Activated naive CD8-positive, alpha-beta T cell treated with anti-CD3 and anti-CD28 coated beads, Interleukin-2, amount 50 U/mL, for 16 hours (primary cell): ENCODE measurements around the gene RWDD4.
"Not testable (repeated sequence)": the region's sequence is repeated elsewhere in the genome, so short reads cannot be mapped to it uniquely, and the experiment has no call there.

ENCODE experiments used
- DNase-seq: peaks from one replicate; pipeline ENCODE4 v3.0.0-alpha.2; 2020; ENCODE audit warnings: low read depth, low spot score

RWDD4 gene

GRCh38 chr4:183635741-183636140 is 23.2 kb downstream of the RWDD4 start:
- no peak for DNase-seq

- no peak for DNase-seq
Measured at GRCh38 chr4:183635321-183635720, 23.7 kb downstream of the RWDD4 start.

DNA sequence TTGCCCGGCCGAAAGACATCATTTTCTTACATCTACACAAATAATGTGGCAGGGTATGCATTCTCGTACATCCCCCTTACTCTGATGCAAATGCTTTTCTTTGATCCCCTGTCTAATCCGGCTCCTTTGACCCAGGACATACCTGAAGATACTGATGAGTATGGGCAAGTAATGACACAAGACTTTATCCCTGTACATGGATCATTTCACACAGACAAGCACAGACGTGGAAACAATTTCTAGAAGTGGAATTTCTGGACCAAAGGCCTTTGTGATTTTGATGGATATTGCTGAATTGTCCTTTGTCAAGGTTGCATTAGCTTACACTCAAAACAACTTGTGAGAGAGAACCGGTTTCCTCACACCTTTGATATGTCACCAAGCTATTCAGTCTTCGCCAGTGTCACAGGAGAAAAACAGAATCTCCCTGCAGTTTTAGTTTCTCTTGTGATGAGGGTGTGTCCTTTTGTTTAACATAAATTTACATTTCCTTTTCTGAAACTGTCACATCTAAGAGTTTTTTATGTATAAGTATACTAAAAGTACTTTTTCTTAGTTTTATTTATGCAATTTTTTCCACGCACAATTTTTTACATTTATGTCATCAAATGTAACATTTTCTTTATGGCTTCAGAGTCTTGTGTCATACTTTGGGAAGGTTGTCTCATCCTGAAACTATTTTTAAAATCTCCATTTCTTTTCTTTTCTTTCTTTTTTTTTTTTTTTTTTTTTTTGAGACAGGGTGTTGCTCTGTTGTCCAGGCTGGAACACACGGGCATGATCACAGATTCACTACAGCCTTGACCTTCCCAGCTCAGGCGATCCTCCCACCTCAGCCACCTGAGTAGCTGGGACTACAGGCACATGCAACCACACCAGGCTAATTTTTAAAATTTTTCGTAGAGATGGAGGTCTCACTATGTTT is 25.2 kb downstream of the RWDD4 start:
- no peak for DNase-seq

GRCh38 chr4:183632689-183633088 is 26.3 kb downstream of the RWDD4 start:
- no peak for DNase-seq

- DNase-seq = no peak
Measured at GRCh38 chr4:183631577-183632198, 27.3 kb downstream of the RWDD4 start.

DNA sequence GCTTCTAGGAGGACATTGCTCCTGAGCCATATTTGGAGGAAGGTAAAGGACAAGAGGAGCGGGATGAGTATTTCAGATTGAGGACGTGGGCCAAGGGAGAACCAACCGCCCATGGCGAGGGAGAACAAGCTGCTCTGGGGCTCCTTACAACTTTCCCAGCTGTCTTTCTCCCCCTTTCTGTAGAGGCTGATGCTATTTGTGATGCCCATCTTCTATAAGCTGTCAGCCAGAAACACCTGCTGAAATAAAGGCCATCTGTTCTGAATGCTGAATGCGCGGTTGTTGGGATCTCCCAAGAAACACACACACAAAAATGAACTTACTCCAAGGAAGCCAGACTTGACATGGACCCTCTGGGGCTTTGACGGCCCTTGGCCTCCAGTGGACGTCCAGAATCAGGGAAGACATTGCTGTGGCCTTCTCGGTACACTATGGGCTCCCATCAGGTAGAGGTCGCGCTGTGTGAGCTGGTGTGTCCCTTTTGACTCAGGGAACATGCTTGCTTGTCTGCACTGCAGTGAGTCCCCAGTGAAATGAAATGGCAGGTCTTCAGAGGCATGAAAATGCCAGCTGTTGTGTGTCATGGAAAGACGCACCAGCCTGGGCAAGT is 30.9 kb downstream of the RWDD4 start:
- DNase-seq = no peak

GRCh38 chr4:183627286-183627685 is 31.7 kb downstream of the RWDD4 start:
- DNase-seq = not testable (repeated sequence)

DNA sequence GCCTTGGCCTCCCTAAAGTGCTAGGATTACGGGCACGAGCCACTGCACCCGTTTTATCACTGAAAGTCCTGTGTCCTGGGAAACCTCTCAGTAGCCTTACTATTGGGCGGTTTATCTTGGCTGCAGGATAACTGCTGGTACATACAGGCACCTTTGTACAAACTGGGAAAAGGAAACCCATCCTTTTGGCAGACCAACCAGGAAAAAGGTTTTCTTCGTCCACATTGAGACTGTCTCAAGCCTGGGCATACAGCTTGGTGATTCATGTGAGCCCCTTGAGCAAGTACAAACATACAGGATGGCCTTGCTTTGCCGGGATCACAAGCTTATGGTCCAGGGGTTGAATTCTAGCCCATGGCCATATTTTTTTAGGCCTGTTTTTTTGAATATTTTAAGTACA is 32.8 kb downstream of the RWDD4 start:
- no peak for DNase-seq

GRCh38 chr4:183624548-183624947 is 34.4 kb downstream of the RWDD4 start:
- no peak for DNase-seq

- no peak for DNase-seq
Measured at GRCh38 chr4:183621875-183622274, 37.1 kb downstream of the RWDD4 start.

DNA sequence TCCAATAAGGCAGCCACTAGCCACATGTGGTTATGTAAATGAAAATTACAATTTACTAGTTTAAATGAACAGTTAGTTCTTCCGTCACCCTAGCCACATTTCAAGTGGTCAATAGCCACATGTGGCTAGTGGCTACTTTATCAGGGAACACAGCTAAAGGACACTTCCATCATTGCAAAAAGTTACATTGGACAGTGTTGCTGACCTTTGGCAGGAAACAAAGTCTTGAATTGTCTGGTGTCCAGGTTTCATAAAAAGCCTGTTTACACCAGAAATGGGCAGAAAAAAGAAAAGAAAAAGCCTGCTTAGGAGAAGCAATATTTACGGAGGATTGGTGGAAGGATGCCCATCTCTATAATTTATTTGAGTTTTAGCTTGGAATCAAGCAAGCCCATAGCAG is 38.6 kb downstream of the RWDD4 start:
- DNase-seq = no peak

DNA sequence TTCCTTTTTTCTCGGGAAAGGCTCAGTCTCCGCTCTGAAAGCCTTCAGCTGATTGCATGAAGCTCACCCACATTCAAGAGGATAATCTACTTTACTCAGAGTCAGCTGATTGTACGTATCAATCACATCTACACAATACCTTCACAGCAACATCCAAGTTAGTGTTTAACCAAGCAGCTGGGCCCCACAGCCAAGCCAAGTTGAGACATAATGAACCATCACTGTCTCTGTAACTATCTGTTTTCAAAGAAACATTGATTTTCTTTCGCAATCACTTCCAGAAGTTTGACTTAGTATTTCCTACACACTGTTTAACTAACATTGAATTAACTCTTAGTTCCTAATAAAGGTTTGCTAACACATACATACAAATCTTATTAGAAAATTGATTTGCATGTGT is 40.3 kb downstream of the RWDD4 start:
- no peak for DNase-seq

- DNase-seq = no peak
Measured at GRCh38 chr4:183617075-183617474, 41.9 kb downstream of the RWDD4 start.

- no peak for DNase-seq
Measured at GRCh38 chr4:183612329-183613250, 46.4 kb downstream of the RWDD4 start.

- DNase-seq = no peak
Measured at GRCh38 chr4:183611210-183611830, 47.7 kb downstream of the RWDD4 start.

DNA sequence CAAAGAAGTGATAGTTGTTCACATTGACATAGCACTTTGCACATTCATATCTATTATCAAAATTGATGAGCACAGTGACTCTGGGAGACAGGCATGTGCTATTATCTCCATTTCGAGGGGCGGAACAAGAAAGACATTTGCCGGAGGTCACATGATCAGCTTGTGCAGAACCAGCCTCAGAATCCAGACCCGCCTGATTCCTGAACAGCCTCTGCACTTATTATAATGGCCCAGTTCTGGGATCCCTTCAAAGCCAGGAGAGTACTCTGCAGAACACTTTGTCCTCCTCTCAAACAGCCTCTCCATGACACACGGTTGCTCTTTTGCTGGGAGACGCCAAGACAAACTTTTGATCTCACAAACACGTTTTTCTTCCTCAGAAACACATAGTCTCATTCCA is 48.4 kb downstream of the RWDD4 start:
- no peak for DNase-seq

GRCh38 chr4:183610033-183610432 is 49.0 kb downstream of the RWDD4 start:
- DNase-seq = no peak

DNA sequence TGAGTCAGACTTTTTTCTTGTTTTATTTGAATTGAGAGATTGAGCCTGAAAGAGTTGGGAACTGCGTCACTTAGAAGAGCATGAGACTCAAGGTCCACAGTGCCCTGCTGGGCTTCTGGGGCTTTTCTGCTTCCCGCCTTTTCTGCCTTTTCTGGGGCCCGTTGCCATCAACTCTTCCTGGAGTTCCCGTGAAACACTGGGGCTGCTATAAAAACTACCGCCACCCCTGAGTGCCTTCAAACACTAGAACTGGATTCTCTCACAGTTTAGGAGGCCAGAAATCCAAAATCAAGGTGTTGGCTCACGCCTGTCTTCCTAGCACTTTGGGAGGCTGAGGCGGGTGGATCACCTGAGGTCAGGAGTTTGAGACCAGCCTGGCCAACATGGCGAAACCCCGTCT is 49.8 kb downstream of the RWDD4 start:
- no peak for DNase-seq

- no peak for DNase-seq
Measured at GRCh38 chr4:183607894-183608293, 51.1 kb downstream of the RWDD4 start.

- DNase-seq = no peak
Measured at GRCh38 chr4:183602557-183603027, 56.4 kb downstream of the RWDD4 start.

DNA sequence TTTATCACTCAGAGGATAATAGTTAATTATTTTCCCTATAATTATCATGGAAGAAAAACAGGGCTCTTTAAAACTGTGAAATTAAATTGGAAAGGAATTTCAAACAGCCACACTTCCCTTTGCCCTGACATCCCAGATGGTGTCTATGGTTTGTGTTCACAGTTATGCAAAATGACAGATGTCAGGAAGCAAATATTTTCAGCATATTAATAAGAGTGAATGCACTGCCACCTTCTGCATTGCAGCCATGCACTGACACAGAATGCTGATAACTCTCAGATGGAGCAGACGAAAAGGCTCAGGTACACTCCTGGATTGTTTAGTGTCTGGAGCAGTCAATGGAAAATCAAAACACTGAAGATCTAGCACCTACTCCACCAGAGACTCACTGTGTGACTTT is 57.6 kb downstream of the RWDD4 start:
- no peak for DNase-seq
